COLO829 (cell line): ENCODE results near the gene ADAP1.

ENCODE experiments used
- DNase-seq: peaks from one replicate; pipeline ENCODE4 v3.0.0; 2012; ENCODE audit warnings: low spot score

The ADAP1 gene

DNA sequence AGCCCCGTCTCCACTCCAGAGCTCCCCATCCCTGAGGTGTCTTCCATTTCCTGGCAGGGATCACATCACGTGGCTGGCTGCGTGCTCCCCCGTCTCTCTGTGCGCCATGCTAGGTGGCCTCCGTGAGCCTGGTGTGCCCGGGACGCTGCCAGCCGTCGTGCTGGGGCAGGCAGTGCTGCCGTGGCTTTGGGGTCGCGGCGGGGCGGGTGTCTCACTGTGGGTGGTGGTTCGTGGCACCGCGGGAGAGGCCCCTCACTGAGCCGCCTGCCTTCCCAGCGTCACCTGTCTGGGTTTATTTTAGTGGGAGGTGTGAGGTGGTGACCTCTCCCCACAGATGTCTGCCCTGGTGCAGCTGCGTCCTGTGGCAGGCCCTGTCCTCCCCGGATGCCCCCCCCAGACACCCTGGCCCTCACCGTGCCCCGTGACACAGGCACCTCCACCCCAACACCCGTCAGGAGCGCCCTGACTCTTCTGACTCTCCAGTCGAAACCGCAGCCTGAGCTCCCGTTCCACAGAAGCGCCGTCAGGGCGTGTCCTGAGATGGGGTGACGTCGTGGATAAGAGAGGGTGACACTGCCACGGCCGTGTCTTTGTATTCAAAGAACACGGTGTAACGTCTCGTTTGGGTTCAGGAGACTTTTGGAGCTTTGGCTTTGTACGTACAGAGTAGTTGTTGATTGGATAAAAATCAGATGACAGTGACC lies 60.2 kb downstream of the ADAP1 start:
- DNase-seq, result no peak

DNA sequence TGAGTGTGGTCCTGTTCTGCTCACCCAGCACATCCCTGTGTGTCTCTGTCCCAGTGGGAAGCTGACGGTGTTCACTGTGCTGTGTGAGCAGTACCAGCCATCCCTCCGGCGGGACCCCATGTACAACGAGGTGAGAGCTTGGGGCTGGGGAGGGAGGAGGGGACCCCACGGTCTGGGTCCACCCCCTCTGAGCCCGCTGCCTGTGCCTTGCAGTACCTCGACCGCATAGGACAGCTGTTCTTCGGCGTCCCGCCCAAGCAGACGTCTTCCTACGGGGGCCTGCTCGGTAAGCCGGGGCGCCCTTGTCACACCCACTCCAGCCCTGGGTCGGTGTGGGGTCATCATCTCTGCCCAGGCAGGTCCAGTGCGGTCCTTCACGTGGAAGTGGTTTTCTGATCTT lies 60.8 kb downstream of the ADAP1 start:
- DNase-seq, result no peak

DNA sequence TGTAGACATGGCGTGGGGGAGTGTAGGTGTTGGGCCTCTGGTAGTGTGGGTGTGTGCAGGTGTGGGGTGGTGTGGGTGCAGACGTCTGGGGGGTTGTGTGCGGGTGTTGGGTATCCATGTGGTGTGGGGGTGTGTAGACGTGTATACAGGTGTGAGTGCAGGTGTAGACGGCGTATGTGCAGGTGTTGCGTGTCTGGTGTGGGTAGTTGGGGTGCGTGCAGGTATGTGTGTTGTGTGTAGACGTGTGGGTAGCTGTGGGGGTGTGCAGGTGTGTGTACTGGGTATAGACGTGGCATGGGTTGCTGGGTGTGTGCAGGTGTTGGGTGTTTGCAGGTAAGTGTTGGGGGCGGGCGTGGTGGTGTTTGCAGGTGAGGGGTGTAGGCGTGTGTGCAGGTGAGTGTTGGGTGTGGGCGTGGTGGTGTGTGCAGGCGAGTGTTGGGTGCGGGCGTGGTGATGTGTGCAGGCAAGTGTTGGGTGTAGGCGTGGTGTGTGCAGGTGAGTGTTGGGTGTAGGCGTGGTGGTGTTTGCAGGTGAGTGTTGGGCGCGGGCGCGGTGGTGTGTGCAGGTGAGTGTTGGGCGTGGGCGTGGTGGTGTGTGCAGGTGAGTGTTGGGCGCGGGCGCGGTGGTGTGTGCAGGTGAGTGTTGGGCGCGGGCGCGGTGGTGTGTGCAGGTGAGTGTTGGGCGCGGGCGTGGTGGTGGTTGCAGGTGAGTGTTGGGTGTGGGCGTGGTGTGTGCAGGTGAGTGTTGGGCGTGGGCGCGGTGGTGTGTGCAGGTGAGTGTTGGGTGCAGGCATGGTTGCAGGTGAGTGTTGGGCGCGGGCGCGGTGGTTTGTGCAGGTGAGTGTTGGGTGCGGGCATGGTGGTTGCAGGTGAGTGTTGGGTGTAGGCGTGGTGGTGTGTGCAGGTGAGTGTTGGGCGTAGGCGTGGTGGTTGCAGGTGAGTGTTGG lies 61.6 kb downstream of the ADAP1 start:
- DNase-seq, result no peak

DNA sequence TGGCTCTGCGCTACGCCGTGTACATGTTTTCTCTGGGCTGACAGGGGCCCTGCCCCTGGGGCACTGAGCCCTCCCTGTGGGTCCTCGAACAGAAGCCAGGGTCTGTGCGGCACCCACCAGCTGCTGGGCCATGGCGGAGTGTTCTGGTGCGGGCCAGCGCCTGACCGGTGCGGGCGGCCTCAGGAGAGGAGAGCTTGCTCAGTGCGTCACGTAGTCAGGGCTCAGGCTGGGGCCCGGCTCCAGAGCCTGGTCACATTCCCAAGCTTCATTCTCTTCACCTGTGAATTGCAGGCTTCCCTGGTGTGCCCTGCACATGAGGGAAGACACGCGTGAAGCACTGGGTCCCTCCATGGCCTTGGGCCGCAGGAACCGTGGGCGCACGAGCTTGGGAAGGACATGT lies 62.7 kb downstream of the ADAP1 start:
- no peak for DNase-seq

- no peak for DNase-seq
These were observed 63.2 kb downstream of the ADAP1 start for GRCh38 chr7:891291-891690.

DNA sequence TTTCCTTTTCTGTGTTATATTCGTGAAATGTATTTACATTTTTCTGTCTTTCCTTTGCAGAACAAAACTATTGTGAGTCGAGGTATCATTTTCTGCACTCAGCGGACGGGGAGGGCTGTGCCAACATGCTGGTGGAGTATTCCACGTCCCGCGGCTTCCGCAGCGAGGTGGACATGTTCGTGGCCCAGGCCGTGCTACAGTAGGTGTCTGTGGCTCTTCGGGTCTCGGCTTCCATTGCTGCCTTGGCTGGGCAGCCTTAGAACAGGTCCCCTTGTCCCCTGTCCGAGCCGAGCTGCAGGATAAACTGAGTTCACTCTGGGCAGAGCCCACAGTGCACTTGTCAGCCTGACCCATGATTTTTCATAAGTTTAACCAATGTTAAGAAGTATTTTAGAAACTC lies 63.6 kb downstream of the ADAP1 start:
- no peak for DNase-seq

DNA sequence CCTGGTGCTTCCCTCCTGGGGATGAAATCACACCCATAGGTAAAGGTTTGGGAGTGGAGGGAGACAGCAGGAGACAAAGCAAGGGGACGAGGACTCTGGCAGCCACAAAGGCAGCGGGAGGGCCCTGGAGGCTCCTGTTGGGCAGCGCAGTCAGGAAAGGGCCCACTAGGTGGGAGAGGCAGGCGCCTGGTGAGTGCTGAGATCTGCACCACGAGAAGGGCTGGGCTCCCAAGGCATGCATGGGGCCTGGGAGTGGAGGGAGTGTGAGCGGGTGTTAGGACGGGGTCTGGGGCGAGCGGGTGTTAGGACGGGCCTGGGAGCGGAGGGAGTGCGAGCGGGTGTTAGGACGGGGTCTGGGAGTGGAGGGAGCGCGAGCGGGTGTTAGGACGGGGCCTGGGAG lies 65.1 kb downstream of the ADAP1 start:
- DNase-seq, result no peak

DNA sequence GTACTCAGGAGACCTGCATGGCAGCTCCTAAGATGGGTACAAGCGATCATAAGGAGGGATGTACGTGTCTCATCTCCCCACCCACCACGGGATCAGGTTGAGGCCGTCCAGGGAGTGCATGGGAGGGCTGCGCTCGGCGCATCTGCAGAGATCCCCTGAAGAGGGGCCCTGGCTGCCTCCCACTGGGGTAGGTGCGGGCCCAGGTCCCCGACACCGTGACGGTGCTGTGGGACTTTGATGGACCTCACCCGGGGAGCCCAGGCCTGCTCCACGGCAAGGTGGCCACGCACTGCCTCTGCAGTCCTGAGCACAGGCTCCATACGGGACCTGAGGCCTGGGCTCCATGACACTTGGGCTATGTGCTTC lies 65.5 kb downstream of the ADAP1 start:
- no peak for DNase-seq

GRCh38 chr7:888081-889024 lies 66.1 kb downstream of the ADAP1 start:
- no peak for DNase-seq

DNA sequence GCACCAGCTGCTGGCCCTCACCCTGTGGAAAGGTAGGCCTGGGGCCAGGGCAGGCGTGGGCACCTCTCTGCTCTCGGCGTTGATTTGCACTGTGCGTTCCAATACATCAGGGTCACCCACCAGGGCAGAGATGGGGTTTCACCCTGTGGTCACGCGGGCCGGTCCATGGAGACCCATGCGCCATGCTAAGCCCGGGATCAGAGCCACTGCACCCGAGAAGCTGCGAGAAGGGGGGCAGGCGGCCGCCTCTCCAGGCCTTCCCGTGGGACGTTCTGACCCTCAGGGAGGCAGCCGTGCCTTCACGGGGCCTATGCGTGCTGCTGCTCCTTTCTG lies 67.0 kb downstream of the ADAP1 start:
- DNase-seq, result no peak

DNA sequence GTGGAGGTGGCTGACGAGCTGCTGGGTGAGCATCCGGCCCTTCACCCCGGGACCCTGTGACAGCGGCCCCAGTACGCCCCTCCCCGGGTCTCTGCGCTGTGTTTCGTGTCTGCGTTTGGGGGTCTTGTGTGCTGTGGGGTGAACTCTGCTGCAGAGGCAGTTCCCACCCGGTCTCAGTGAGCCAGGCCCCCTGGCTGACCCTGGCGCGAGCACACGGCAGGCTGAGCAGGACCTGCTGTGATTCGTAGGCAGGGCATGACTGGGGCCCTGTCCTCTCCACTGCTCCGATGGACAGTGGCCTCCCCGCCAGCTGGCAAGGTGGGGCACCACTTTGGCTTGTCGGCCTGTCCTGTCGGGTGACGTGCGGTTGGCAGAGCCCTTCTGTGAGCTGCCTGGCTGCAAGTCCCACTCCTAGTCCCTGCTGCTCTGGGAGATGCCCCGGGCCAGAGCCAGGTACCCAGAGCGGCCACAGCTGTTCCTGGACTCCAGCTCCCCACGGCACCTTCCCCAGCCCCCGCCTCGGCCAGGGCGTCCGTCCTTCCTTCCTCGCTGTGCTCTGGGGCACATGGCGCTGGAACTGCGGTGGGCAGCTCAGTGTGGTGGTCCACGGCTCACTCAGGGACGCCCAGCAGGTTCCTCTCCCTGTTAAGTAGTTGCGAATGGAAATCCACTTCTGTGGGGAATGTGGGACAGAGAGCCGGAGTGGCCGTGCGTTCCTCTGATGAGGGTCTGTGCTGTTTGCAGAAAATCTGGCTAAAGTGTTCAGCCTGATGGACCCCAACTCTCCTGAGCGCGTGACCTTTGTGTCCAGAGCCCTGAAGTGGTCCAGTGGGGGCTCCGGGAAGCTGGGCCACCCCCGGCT lies 67.6 kb downstream of the ADAP1 start:
- DNase-seq, result no peak

GRCh38 chr7:885893-886625 lies 68.4 kb downstream of the ADAP1 start:
- DNase-seq, result no peak

GRCh38 chr7:885261-885892 lies 69.1 kb downstream of the ADAP1 start:
- no peak for DNase-seq

DNA sequence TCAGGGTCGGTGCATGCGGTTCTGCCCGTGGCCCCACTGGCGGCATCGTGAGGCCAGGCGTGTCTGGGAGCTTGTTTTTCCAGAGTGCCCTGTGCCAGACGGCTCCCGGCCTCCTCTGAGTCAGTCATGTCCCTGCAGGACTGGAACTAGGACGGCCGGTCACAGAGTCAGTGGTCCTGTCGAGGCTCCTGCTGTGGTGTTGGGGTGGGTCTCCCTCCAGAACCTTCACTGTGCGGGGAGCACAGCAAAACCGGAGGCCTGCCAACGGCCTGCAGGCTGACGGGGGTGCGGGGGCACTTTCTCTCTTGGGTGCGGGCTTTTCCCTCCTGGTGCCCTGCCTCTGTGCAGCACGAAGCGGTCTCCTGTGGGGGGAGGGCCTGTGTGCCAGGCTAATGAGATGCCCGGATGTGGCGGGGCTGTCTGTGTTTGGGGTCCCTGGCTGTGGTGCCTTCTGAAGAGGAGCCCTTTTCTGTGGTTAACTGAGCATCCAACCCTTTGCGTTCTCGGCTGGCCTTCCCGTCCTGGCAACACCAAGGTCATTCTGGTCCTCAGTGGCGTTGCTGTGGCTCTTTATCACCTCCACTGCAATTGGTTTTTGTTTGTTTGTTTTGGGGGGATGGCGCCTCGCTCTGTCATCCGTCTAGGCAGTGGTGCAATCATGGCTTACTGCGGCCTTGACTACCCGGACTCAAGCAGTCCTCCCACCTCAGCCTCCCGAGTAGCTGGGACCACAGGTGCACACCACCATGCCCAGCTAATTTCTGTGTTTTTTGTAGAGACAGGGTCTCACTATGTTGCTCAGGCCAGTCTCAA lies 70.1 kb downstream of the ADAP1 start:
- DNase-seq, result no peak

GRCh38 chr7:883055-884021 lies 71.1 kb downstream of the ADAP1 start:
- DNase-seq, result no peak

GRCh38 chr7:882336-883035 lies 72.0 kb downstream of the ADAP1 start:
- DNase-seq, result no peak

- no peak for DNase-seq
These were observed 72.8 kb downstream of the ADAP1 start for GRCh38 chr7:881441-882234.
